ENCODE data around the gene RCSD1. TPM values are rescaled to one million over a fixed set of nuclear protein-coding genes. Genes with fewer than 3 reads are reported as not detected.

RCSD1 gene
- total RNA-seq, 1 donor from 2014 or later: under 0.01 TPM

GRCh38 chr1:167693425-167694045 lies 63.5 kb downstream of the RCSD1 start:
- FAIRE-seq (peak; percentile 90), DNase-seq (ENCODE audit: low read depth) (no peak)
- no peak for TF ChIP-seq CTCF (IDR thresholded peaks at IDR 0.05; ENCODE audit: insufficient read depth, low read length, severe bottlenecking)
- Histone ChIP-seq H3K27me3 (ENCODE audit: control insufficient read depth, insufficient read depth, low read length) (peaks cover 3% of the 10 kb centered on the region), H3K36me3 (ENCODE audit: control insufficient read depth, insufficient read depth, low read length) (no peaks in the 10 kb centered on the region), H3K4me3 (ENCODE audit: low read depth, low read length) (no peak overlapping the region)

GRCh38 chr1:167694691-167695090 lies 64.7 kb downstream of the RCSD1 start:
- TF ChIP-seq CTCF (IDR thresholded peaks at IDR 0.05; ENCODE audit: insufficient read depth, low read length, severe bottlenecking): no peak
- FAIRE-seq (no peak), DNase-seq (ENCODE audit: low read depth) (no peak)
- Histone ChIP-seq H3K27me3 (ENCODE audit: control insufficient read depth, insufficient read depth, low read length) (peaks cover 3% of the 10 kb centered on the region), H3K36me3 (ENCODE audit: control insufficient read depth, insufficient read depth, low read length) (no peaks in the 10 kb centered on the region), H3K4me3 (ENCODE audit: low read depth, low read length) (no peak overlapping the region)

- H3K36me3 ChIP-seq (ENCODE audit: control insufficient read depth, insufficient read depth, low read length): no peaks in the 10 kb centered on the region
- TF ChIP-seq CTCF (IDR thresholded peaks at IDR 0.05; ENCODE audit: insufficient read depth, low read length, severe bottlenecking): no peak
- H3K4me3 ChIP-seq (ENCODE audit: low read depth, low read length): no peak overlapping the region
- no peak for FAIRE-seq
- DNase-seq (ENCODE audit: low read depth): no peak
- H3K27me3 ChIP-seq (ENCODE audit: control insufficient read depth, insufficient read depth, low read length): peaks cover 3% of the 10 kb centered on the region
Measured at GRCh38 chr1:167695147-167695546, 65.1 kb downstream of the RCSD1 start.

GRCh38 chr1:167695756-167696561 lies 65.9 kb downstream of the RCSD1 start:
- FAIRE-seq (no peak), DNase-seq (ENCODE audit: low read depth) (no peak)
- peaks cover 3% of the 10 kb centered on the region for H3K27me3 ChIP-seq (ENCODE audit: control insufficient read depth, insufficient read depth, low read length)
- TF ChIP-seq CTCF (IDR thresholded peaks at IDR 0.05; ENCODE audit: insufficient read depth, low read length, severe bottlenecking): no peak
- H3K36me3 ChIP-seq (ENCODE audit: control insufficient read depth, insufficient read depth, low read length): no peaks in the 10 kb centered on the region
- H3K4me3 ChIP-seq (ENCODE audit: low read depth, low read length): no peak overlapping the region

- TF ChIP-seq CTCF (IDR thresholded peaks at IDR 0.05; ENCODE audit: insufficient read depth, low read length, severe bottlenecking): no peak
- H3K36me3 ChIP-seq (ENCODE audit: control insufficient read depth, insufficient read depth, low read length): no peaks in the 10 kb centered on the region
- FAIRE-seq (peak; percentile 36), DNase-seq (ENCODE audit: low read depth) (no peak)
- peaks cover 5% of the 10 kb centered on the region for H3K27me3 ChIP-seq (ENCODE audit: control insufficient read depth, insufficient read depth, low read length)
- H3K4me3 ChIP-seq (ENCODE audit: low read depth, low read length): no peak overlapping the region
Measured at GRCh38 chr1:167697667-167698141, 67.7 kb downstream of the RCSD1 start.
